ENCODE results near the gene GTF2H2C.
"Not testable (repeated sequence)": the region's sequence is repeated elsewhere in the genome, so short reads cannot be mapped to it uniquely, and the experiment has no call there.

Gene GTF2H2C

GRCh38 chr5:69568072-69568471 is 8.1 kb downstream of the GTF2H2C start:
- not testable (repeated sequence) for DNase-seq

DNA sequence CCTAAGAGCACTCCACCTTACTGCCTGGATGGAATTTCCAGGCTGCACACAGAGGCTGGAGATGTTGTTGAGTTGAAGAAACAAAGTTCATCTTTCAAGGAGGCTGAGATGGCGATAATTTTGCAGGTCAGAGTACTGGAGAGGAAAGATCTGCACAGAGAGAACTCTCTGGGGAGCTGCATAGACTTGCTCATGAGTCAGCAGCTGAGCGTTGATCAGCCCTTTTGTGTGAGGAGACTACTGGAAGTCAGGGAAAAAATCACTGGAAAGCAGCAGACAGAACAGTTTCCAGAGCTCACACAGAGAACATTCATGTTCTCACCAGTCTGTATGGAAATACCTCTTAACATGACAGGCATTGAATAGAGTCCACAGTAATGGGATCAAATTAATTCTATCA is 23.4 kb downstream of the GTF2H2C start:
- not testable (repeated sequence) for DNase-seq

- not testable (repeated sequence) for DNase-seq
These were observed 36.3 kb downstream of the GTF2H2C start for GRCh38 chr5:69596114-69596840.

GRCh38 chr5:69601947-69602346 is 42.0 kb downstream of the GTF2H2C start:
- DNase-seq, result not testable (repeated sequence)

DNA sequence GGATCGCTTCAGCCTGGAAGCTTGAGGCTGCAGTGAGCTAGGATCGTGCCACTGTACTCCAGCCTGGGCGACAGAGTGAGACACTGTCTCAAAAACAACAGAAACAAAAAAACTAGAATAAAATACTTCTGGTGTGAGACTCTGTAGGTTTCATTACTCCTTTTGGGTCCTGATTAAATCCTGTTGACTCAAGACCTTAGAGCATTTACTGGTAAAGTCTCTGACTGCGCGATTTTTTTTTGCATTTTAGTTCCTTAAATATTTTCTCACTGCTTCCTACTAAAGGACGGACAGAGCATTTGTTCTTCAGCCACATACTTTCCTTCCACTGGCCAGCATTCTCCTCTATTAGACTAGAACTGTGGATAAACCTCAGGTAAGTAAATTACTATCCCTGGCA is 46.8 kb downstream of the GTF2H2C start:
- DNase-seq, result not testable (repeated sequence)

DNA sequence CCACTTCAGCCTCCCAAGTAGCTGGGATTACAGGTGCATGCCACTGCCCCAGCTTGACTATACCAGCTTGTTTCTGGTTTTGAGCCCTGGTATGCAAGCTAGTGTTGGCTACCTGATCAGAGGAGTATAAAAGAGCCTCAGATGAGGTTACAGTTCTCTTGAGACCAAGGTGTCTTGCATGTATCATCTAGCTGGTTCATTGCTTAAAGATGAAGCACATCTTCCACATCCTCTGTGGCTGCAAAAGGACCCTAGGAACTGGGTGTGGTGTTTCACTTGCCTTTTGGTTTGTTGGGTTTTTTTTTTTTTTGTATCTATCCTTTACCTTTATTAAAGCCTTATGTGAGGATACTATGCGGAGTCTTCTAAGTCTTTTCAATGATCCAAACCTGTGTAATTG is 47.8 kb downstream of the GTF2H2C start:
- not testable (repeated sequence) for DNase-seq

- not testable (repeated sequence) for DNase-seq
These were observed 49.0 kb downstream of the GTF2H2C start for GRCh38 chr5:69608861-69609496.

DNA sequence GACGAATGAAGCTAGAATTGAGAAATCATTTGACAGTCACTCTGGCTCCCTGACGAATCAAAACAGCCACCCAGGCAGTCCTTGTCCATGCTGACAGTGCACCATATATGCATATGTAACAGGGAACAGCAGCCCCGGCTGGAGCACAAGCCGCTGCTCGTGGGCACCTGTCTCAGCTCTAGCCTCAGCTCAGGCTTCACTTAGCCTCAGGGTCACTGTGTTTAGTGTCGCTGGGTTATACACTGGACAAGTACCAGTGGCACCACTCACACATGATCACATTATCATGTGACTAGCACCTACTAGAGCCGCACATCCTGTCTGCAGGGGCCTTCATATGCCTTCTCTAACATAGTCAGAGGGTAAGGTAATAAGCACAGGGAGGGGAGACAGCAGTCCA is 54.9 kb downstream of the GTF2H2C start:
- not testable (repeated sequence) for DNase-seq

DNA sequence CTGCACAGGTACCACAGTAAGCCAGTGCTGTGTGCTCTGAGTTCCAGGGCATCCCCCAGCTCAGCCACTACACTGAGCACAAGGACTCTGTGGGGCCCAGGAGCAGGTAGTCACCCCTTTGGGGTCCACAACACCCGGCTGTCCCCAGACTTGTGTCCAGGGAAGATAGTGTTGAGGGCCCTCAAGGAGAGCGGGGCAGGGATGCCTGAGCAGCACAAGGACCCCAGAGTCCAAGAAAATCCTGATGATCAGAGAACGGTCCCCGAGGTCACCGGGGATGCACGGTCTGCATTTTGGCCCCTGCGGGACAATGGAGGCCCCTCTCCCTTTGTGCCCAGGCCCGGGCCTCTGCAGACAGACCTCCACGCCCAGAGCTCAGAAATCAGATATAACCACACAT is 71.9 kb downstream of the GTF2H2C start:
- not testable (repeated sequence) for DNase-seq
